Measurements from ENCODE around the gene SLC35E1. TPM values are rescaled to one million over a fixed set of nuclear protein-coding genes. Genes with fewer than 3 reads are reported as not detected.

The SLC35E1 gene
- total RNA-seq, 1 experiment from 2014 or later: 49.1 TPM

GRCh38 chr19:16608290-16608739 is 36.1 kb upstream of the SLC35E1 start:
- H3K4me1 ChIP-seq (ENCODE audit: control insufficient read depth in 1 of 2, insufficient read depth in 2 of 2, low read length in 2 of 2): peaks cover 3 to 20% of the 10 kb centered on the region in 2 experiments; a peak in 3 of 4 replicates
- H2AFZ ChIP-seq (ENCODE audit: low read depth, low read length, poor library complexity, severe bottlenecking): no peak overlapping the region
- intact Hi-C loops (cut with micrococcal nuclease): no loop called here
- H3K9me3 ChIP-seq (ENCODE audit: control insufficient read depth in 1 of 2, insufficient read depth in 1 of 2, low read depth in 1 of 2, low read length in 2 of 2): no peaks in the 10 kb centered on the region
- ChIA-PET RAD21 (ENCODE audit: low non-redundant PET in 1 of 2, low total read pairs in 2 of 2, uncharacterized antibody in 2 of 2, unreplicated experiment in 2 of 2) (no interaction called here), CTCF (no interaction called here), POLR2A (no interaction called here)
- H3K4me2 ChIP-seq (ENCODE audit: low read length): no peak overlapping the region
- H3K9ac ChIP-seq (ENCODE audit: low read length): no peak overlapping the region
- ATAC-seq: no peak
- no peak for DNase-seq (ENCODE audit: low read depth, low spot score)
- no peak for TF ChIP-seq SIN3A (IDR thresholded peaks at IDR 0.05; ENCODE audit: low read depth)
- no peak for TF ChIP-seq POLR2A (IDR thresholded peaks at IDR 0.05; ENCODE audit: borderline replicate concordance, extremely low read depth, insufficient read depth, insufficient read length)
- TF ChIP-seq ATF3 (IDR thresholded peaks at IDR 0.05): no peak
- no peak for TF ChIP-seq CBX3 (IDR thresholded peaks at IDR 0.05; ENCODE audit: low read depth)
- TF ChIP-seq, protein P1, sequence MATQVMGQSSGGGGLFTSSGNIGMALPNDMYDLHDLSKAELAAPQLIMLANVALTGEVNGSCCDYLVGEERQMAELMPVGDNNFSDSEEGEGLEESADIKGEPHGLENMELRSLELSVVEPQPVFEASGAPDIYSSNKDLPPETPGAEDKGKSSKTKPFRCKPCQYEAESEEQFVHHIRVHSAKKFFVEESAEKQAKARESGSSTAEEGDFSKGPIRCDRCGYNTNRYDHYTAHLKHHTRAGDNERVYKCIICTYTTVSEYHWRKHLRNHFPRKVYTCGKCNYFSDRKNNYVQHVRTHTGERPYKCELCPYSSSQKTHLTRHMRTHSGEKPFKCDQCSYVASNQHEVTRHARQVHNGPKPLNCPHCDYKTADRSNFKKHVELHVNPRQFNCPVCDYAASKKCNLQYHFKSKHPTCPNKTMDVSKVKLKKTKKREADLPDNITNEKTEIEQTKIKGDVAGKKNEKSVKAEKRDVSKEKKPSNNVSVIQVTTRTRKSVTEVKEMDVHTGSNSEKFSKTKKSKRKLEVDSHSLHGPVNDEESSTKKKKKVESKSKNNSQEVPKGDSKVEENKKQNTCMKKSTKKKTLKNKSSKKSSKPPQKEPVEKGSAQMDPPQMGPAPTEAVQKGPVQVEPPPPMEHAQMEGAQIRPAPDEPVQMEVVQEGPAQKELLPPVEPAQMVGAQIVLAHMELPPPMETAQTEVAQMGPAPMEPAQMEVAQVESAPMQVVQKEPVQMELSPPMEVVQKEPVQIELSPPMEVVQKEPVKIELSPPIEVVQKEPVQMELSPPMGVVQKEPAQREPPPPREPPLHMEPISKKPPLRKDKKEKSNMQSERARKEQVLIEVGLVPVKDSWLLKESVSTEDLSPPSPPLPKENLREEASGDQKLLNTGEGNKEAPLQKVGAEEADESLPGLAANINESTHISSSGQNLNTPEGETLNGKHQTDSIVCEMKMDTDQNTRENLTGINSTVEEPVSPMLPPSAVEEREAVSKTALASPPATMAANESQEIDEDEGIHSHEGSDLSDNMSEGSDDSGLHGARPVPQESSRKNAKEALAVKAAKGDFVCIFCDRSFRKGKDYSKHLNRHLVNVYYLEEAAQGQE (IDR thresholded peaks at IDR 0.05; ENCODE audit: low read depth): no peak
- TF ChIP-seq SRF (IDR thresholded peaks at IDR 0.05; ENCODE audit: low read depth): no peak
- no peak for TF ChIP-seq TCF7L2 (IDR thresholded peaks at IDR 0.05; ENCODE audit: borderline replicate concordance, extremely low read depth, insufficient read depth, insufficient read length)
- TF ChIP-seq ELF1 (IDR thresholded peaks at IDR 0.05; ENCODE audit: borderline replicate concordance, low read depth): no peak
- no peak for TF ChIP-seq YY1 (IDR thresholded peaks at IDR 0.05; ENCODE audit: extremely low read depth, insufficient replicate concordance, low read depth, low read length)
- no peak for TF ChIP-seq ZBTB33 (IDR thresholded peaks at IDR 0.05; ENCODE audit: extremely low read depth, insufficient replicate concordance, low read length)
- no peak for TF ChIP-seq POLR2AphosphoS5 (IDR thresholded peaks at IDR 0.05; ENCODE audit: low read depth, low read length)
- H4K20me1 ChIP-seq (ENCODE audit: insufficient read depth): peaks cover 20% of the 10 kb centered on the region; the same call in 1 of the 2 replicates
- no peak overlapping the region for H3K27ac ChIP-seq (ENCODE audit: low read depth, low read length)
- no peaks in the 10 kb centered on the region for H3K9me2 ChIP-seq (ENCODE audit: insufficient read depth)
- H3K79me2 ChIP-seq (ENCODE audit: insufficient read depth, low read length): peaks cover 100% of the 10 kb centered on the region
- no TSS peak for BruUV-seq (replicated peaks)
- H3K36me3 ChIP-seq (ENCODE audit: control insufficient read depth in 1 of 2, insufficient read depth in 2 of 2, low read length in 2 of 2): no peaks in the 10 kb centered on the region
- no peak overlapping the region for H3K4me3 ChIP-seq (replicated peaks in 1 of 2; ENCODE audit: low read depth in 1 of 2, low read length in 2 of 2)
- H3K27me3 ChIP-seq (ENCODE audit: insufficient read depth, low read length): no peaks in the 10 kb centered on the region
